GM19043 (cell line): ENCODE data around the gene ARHGAP32.
"Not testable (repeated sequence)": the region's sequence is repeated elsewhere in the genome, so short reads cannot be mapped to it uniquely, and the experiment has no call there.

ENCODE experiments used
- ATAC-seq: cut with Tn5 transposase; IDR thresholded peaks from one replicate; pipeline ENCODE4 v1.9.1; 2021; ENCODE audit warnings: low read depth; ENCODE audit not compliant: unreplicated experiment

The ARHGAP32 gene

DNA sequence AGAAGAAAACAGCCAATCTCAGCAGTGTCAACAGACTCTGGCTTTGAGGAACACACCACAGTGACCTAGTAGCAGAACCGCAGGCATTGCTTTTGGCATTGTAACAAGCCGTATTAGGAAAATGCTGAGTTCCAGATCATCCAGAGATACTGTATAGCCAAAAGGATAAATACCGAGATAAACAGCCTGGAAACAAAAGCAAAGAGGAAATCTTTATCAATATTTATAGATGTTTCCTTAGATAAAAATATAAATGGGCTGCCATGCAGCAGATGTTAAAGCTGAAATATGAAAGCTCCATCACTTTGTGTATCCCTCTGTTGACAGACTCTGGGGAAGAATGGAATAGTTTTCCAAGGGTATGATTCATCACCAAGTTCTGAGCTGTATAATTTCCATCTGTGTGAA lies 150.5 kb downstream of the ARHGAP32 start:
- no peak for ATAC-seq

DNA sequence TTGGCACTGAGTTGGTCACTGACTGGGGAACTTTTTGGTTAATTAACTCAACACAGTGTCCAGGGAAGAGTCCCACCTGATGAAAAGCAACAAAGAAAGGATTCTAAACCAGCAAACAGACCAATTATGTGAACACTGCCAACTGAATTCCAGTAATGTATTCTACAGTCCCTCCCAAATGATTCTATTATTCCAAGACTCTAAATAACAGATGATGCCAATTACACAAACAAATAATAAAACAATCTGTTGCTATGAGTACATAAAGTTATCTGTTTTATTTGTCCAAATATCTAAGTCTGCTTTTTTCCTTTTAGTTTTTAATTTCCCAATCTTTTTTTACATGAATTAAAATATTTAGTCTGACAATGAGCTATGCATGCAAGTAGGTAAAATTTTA lies 151.2 kb downstream of the ARHGAP32 start:
- ATAC-seq = no peak

DNA sequence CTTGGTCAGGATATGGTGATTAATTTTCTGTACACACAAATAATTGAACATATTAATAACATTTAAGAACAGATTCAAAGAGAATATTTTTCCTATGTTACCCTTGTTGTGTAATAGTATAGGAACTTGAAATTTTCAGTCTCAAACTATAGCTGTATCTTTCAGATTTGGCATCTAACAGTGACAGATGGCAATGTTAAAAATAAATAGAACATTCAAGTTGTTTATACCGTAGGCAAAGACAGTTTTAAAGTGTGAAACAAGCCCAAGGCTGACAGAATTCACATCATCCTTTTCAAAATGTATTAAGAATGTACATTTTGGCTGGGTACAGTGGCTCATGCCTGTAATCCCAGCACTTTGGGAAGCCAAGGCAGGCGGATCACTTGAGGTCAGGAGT lies 156.9 kb downstream of the ARHGAP32 start:
- no peak for ATAC-seq

DNA sequence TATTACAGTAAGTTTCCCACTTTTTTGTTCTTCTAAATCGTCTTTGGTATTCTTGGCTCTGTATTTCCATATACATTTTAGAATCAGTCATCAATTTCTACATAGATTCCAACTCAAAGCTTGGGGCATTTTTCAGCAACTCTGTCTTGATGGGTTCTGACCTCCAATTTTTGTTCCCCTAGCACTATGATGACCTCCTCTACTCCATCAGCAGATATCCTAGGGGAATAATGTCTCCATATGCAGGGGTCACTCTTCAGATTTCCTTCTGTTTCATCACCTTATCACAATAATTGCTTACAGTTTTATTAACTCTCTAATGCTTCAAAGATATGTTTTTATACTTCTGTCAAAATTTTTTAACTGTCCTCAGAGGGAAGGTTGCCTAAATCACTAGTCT lies 158.1 kb downstream of the ARHGAP32 start:
- no peak for ATAC-seq

DNA sequence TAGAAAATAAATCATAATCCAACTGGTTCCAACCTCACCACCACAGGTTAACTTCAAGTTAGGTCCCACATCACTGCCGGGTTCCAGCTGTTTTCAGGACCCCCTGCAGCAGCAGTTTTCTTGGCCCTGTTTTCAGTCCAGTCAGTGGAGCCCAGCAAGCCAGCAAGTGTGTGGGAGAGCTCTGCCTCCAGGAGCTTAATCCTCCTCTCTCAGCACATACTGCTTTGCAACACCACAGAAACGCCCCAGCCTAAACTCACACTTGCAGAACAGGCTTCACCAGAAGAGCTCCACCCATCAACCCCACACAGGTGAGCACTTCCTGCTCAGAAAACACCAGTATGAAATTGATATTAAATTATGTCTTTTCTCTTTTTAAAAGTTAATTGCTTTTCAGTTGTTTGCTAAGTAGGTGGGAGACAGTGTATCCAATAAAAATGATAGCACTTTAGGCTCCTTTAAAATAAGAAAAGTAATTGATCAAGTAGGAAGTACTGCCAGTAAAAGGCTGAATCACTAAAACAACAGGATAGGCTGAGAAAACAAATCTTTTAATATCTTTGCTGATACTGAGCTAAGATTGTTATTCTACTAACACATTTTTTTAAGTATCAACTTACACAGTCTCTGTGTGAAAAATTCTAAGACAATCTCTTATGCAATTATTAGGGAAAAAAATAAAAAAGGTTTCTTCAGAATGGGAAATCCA lies 168.0 kb downstream of the ARHGAP32 start:
- no peak for ATAC-seq

DNA sequence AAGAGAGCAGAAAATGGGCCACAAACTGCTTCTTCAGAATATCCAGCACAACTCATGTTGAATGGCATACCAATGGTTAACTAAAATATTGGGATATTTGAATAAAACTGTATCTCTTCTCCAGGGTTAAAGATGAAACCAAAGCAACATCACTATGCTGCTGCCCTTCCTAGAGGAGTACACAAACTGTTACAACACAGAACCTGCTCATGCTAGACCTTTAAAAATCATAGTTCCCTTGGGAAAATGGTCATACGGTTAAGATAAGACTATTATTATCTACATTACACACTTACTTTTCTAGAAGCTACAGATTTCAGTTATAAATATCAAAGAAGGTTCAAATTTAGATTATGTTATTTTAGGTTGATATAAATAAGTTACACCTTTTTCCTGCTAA lies 170.8 kb downstream of the ARHGAP32 start:
- no peak for ATAC-seq

DNA sequence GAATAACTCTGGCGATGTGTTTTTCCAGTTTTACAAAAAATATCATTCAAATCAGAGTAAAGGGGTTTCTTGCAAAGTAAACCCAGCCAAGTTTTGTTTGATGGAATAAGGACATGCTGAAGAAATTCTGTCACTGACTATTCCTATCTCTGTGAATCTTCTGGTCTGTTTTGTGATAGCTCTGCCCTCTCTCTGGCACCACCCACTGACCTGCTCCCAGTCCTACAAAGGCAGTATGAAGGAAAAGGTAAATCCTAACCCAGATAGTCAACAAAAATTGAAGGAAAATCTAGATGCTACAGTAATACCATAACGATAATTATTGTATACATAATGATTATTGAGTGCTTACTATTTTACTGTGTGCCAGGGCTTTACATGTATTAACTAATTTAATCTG lies 173.1 kb downstream of the ARHGAP32 start:
- no peak for ATAC-seq

DNA sequence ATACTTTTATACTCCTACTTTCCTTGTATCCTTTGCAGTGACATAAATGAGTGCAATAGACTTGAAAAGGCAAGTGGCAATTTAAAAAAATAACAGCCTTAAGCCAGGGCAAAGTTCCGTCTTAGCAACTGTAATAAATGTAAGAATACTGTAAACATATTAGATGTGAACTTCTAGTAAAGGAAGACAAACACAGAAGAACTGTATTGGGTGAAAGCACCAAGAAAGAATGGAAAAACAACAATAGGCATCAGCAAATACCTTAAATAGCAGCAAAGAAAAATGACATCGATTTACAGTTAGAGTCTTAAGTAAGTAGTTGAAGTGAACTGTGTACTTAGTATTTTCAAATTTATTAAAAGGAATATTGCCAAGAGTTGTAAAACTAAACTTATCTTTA lies 174.0 kb downstream of the ARHGAP32 start:
- ATAC-seq = no peak

DNA sequence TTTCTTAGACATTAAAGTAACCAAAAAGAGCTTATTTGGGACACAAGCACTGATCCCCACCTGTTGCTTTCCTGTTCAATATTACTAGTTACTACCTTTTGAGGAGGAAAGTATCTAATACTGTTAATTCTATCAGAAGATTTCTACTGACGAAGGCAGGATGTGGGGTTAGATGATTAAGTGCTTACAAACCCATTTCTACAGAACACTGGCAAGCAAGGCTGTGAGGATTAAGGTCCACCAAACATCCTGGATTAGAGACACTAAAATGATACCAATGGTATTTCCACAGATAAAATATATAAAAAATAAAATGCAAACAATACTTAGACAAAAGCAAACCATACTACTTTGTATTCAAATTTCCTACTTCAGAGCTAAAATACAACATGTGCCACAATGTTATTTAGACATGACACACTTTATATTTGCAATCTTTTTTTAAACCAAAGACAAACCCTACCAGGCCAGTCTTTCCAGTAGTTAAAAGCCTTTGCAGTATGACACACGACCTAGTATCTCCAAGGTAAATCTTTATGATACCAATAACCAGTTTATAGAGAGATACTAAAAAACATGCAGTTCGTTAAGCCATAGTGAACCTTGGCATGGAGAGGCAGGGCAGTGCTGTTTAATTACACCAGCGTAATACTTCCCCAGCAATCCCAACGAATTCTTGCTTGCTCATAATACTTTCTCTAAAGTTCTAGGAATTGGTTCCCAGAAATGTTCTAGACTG lies 178.2 kb downstream of the ARHGAP32 start:
- no peak for ATAC-seq

DNA sequence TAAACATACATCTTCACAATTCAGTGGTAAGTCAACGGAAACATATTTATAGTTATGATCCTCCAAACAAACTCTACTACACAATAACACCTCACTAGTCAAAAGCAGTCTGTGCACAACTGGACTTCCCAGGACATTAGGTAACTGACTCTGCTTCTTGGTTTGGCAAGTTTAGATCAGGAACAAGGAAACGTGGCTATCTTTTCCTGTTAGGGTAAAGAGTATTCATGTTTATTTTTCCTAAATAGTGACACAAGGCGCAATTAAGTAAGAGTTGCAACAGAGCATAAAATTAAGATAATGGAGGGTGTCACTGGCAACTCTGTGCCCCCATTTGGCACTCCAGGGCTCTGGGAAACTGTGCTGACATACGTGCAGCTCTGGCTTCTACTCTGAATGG lies 179.2 kb downstream of the ARHGAP32 start:
- ATAC-seq = no peak

DNA sequence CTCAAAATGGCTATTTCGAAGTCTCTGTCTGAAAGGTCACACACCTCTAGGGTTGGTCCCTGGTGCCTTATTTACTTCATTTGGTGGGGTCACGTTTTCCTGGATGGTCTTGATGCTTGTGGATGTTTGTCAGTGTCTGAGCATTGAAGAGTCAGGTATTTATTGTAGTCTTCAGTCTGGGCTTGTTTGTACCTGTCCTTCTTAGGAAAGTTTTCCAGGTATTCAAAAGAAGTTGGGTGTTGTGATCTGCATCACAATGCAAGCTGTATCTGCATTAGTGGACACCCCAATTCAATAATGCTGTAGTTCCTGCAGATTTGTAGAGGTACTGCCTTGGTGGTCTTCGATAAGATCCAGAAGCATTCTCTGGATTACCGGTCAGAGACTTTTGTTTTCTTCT lies 186.0 kb downstream of the ARHGAP32 start:
- no peak for ATAC-seq

DNA sequence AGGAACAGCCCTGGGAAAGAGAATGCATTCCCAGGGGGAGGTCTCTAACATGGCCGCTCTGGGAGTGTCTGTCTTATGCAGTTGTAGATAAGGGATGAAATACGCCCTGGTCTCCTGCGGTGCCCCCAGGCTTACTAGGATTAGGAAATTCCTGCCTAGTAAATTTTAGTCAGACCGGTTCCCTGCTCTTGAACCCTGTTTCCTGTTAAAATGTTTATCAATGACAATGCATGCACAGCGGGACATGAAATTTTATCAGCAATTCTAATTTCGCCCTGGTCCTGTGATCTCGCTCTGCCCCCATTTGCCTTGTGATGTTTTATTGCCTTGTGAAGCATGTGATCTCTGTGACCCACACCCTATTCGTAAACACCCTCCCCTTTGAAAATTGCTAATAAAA lies 193.0 kb downstream of the ARHGAP32 start:
- ATAC-seq = not testable (repeated sequence)

DNA sequence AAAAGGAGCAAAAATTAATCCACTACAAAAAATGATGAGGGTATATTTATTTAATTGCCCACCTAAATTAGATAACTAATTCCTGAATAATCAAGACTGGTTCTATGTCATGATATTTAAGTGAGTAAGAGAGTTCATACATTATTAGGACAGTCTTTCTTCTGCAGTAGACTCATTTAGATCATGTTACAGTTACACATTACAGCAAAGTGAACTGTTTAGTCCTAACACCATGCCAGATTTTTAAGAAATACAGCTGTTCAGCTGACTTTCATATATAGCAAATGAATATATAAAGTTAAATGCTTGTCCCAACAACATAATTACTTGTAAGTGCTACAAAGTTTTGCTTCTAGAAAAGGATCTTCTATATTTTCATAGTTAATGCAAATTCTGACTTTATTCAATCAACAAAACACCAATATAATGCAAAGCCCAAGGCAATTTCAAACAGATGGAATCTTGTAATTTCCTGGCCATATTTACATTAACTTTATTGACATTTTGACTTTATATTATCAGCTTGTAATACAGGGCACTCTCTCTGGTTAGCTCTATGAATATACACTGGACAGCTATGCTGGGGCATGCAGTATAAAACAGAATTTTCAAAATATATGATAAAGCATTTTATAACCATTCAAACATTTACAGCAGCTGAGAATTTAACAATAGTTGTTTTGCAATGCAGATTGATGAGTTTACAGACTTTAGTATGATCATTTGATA lies 203.7 kb downstream of the ARHGAP32 start:
- no peak for ATAC-seq

DNA sequence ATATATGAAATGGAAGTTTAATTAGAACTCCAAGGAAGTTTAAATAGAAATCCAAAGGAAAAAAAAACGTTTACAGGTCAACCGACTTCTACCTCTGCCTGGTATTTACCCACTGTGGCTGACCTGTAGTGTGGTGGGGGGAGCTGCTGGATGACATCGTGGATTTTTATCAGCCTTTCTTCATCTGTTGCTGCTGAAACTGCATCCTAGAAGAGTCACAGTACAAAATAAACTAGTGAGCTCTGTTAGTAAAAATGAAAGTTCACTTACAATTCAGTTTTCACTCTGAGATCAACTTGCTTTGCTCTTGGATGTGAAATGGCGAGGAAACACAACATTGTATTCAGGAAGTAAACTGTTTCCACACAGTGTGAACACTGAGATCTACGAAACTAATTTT lies 206.2 kb downstream of the ARHGAP32 start:
- no peak for ATAC-seq

DNA sequence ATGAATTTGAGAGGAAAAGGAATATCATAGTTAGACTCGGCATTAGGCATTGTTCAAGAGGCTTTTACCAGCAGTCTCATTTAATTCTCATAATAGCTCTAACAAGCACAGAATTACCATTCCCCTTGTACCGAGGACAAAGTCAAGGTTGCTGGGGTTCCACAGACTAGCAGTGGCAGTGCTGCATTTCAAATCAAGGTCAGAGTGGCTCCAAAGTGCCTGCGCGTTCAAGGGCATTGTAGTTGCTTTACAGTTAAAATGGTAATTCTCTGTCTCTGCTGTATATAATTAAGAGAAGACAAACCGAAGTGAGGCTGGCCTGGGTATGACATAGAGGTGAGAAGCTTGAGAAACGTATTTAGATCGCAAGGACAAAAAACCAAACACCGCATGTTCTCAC lies 209.1 kb downstream of the ARHGAP32 start:
- no peak for ATAC-seq

DNA sequence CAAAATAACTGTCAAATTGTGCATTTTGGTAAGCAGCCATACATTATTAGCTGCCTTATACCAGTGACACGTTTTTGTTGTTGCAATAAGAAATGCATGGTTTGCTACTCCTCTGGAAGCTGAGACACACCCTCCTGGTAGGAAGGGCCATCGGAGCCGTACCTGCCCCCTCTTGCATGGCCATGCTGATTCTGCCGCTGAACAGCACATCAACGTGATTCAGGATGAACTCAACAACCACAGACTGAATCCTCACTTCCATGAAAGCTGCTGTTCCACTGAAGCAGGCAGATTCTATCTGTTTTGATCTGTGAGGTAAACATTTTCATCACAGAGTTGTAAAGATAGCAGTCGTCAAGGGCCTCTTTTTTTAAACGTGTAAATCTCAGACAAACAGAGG lies 210.9 kb downstream of the ARHGAP32 start:
- ATAC-seq = no peak

DNA sequence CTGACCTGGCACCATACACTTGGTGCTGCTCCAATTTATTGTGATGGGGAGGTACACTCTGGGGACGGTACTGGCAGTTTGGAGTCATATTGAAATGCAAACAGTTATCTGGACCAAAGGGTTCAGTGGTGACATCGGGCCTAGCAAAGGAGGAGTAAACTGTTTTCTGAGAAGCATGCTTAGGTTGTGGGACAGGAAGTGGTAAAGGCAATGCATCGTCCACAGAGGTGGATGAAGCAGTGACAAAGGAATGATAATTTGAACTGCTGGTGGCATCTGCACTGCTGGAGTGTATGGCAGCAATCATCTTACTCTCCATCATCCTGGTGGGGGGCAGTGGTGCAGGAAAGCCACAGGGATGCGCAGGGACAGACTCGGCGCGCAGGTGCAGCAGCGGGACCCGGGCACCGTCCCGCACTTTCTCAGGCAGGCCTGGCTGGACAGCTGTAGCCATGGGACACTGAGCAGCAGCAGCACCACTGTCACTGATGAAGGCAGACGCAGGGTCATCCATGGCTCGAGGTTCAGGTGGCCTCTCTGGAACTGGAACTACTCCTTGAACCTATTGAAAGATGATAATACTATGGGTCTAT lies 221.4 kb downstream of the ARHGAP32 start:
- ATAC-seq = no peak

DNA sequence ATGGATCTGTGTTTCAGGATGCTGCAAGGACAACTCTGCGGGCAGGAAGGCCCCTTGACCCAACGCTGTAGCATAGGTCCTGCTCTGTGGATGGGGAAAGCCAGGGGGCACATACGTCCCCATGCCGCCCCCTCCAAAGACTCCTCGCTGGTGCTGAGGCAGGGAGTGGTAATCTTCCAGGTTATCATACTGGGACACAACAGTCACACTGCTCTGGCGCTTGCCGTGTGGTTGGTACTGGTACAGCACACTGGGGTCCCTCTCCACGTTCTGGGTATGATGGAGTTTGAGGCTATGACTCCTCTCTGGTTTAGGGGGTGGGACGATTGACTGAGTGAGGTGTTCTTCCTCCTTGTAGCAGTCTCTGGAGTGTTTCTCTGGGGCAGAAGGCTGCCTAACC lies 223.2 kb downstream of the ARHGAP32 start:
- no peak for ATAC-seq

DNA sequence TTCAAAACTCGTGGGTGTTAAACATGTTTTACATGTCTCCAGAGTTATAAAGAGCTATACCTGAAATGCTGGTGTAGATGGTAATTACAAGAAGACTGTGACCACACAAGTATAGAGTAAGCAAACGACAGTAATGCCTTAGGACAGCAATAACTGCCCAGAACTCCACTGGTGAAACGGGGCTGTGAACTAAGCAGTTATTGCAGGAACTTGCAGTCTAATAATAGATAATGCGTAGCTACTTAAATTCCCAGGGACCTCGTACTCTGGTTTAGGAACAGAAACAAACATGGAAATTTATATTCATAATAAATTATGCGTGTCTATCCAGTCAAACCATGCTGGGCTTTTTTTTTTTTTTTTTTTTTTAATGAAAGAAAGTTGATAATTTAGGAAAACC lies 224.5 kb downstream of the ARHGAP32 start:
- ATAC-seq = no peak

DNA sequence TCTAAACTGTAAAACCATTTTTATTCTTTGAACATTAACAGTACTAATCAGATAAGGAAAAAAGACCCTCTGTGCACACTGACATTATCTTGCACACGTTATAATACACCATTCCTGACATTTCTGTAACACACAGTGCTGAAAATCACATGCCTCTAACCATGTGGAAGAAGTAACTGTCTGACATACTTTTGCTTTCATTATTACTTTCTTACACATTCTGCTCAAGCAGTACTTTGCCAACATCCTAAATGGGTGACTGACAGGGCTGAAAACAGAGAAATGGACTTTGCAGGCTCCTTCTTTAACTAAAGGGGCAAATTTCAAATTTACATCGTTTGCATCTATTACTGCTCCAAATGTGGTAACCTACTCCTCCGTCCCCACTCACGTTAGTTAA lies 226.6 kb downstream of the ARHGAP32 start:
- ATAC-seq = peak; percentile 96

DNA sequence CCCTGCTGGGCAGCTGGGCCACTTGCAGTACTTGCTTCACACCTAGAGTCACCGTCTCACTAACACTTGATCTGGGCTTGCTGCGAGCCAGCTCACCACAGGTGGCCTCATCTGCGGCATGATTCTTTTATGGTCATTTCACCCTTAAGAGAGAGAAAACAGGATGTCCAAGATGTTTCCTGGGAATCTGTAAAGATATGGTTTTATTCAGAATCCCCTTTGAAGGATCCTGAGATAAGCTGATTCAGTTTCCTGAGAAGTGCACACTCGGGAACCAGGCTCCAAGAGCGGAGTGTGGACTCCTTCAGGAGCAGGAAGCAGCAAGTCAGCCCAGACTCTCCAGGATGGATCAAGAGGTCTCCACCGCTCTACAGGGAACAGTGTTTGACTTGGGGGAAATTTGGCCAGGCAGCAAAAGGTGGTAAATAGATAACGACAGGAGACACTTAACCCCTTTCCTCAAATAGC lies 227.6 kb downstream of the ARHGAP32 start:
- no peak for ATAC-seq
